ENCODE results near the gene ARSI. TPM values are rescaled to one million over a fixed set of nuclear protein-coding genes. Genes with fewer than 3 reads are reported as not detected.

ARSI gene
- total RNA-seq: 14.9 and 29.6 TPM in 2 replicates

GRCh38 chr5:150302301-150303069 is at the start of gene ARSI:
Gene ARSI (minus strand): TSS chr5:150302905. CDS start chr5:150302373, 532 bp downstream.

GRCh38 chr5:150289551-150290390 is 12.9 kb downstream of the ARSI start, which contains the start of gene CAMK2A:
Gene CAMK2A (minus strand): TSS chr5:150289773. CDS start chr5:150289625, 148 bp downstream.

Other genes starting within 250 kb of the ARSI start
- gene CSF1R, start 216.4 kb downstream of the ARSI start, total RNA-seq: under 0.01 TPM in 1 of 2 replicates, not detected in the other
- gene PDGFRB, start 147.1 kb downstream of the ARSI start, total RNA-seq: under 0.01 and 0.24 TPM in 2 replicates
- gene CDX1, start 136.1 kb downstream of the ARSI start, total RNA-seq: under 0.01 TPM in 1 of 2 replicates, not detected in the other
- under 0.01 TPM in 1 of 2 replicates, not detected in the other for gene SLC6A7, start 112.8 kb downstream of the ARSI start, total RNA-seq
- gene CAMK2A, start 13.1 kb downstream of the ARSI start, total RNA-seq: under 0.01 and 0.24 TPM in 2 replicates
- gene TCOF1, start 54.8 kb upstream of the ARSI start, total RNA-seq: 13.0 and 14.5 TPM in 2 replicates
- 4.0 and 6.7 TPM in 2 replicates for gene CD74, start 110.0 kb upstream of the ARSI start, total RNA-seq
- gene RPS14, start 146.8 kb upstream of the ARSI start, total RNA-seq: 4,679 and 5,221 TPM in 2 replicates
- gene NDST1, start 205.2 kb upstream of the ARSI start, total RNA-seq: 40.7 and 56.3 TPM in 2 replicates